ENCODE results near the gene SAMD9.
"Not testable (repeated sequence)": the region's sequence is repeated elsewhere in the genome, so short reads cannot be mapped to it uniquely, and the experiment has no call there.

GRCh38 chr7:93123532-93123931 is 5.8 kb upstream of the SAMD9 start:
- not testable (repeated sequence) for TF ChIP-seq CTCF (conservative IDR thresholded peaks at IDR 0.05 in 1 of 2, IDR thresholded peaks at IDR 0.05 in 1 of 2; ENCODE audit: extremely low read depth in 1 of 2, insufficient read depth in 1 of 2, low read depth in 1 of 2, low read length in 2 of 2); EZH2 (IDR thresholded peaks at IDR 0.05; ENCODE audit: borderline replicate concordance, low read length)

All from mammary epithelial cell (primary cell).